Activated CD4-positive, alpha-beta T cell treated with anti-CD3 and anti-CD28 coated beads for 1 hour (primary cell): Measurements from ENCODE around the gene LBR.

ENCODE experiments used
- DNase-seq: peaks from one replicate; pipeline ENCODE4 v3.0.0-alpha.2; 2020

Gene LBR

DNA sequence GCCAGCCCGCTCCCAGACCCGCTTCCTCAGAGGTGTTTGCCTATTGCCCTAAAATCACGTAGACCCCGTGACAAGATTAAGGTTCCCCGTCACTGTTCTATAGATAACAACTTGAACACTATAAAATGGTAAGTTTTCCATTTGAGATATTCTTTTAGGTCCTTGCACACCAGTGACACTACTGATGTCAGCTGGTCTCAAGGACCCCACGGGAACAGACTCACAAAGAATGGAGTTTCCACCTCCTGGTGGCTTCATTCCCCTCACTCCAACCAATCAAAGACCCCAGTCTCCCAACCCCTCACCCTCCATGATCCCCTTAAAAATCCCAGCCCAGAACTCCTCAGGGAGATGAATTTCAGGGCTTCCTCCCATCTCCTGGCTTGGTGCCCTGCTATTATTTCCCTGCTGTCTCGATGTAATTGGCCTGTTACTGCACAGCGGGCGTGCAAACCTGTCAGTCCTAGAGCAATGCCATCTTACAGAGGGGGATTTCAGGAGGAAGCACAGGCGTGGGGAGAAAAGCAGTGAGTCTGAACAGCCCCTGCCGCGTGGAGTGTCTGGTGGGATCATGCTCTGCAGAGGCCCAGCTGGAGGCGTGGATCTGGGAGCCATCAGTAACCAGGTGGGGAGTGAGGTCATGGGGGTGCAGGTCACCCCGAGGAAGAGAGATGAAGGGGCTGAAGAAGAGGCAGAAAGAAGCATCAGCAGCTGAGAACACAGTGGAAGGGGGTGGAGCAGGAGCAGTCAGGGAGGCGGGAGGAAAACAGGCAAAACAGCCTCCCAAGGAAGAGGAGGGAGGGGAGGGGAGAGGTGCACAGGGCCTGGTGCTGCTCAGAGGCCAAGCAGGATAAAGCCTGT lies 35.1 kb upstream of the LBR start:
- no peak for DNase-seq

GRCh38 chr1:225462429-225462713 lies 34.5 kb upstream of the LBR start:
- DNase-seq = no peak

DNA sequence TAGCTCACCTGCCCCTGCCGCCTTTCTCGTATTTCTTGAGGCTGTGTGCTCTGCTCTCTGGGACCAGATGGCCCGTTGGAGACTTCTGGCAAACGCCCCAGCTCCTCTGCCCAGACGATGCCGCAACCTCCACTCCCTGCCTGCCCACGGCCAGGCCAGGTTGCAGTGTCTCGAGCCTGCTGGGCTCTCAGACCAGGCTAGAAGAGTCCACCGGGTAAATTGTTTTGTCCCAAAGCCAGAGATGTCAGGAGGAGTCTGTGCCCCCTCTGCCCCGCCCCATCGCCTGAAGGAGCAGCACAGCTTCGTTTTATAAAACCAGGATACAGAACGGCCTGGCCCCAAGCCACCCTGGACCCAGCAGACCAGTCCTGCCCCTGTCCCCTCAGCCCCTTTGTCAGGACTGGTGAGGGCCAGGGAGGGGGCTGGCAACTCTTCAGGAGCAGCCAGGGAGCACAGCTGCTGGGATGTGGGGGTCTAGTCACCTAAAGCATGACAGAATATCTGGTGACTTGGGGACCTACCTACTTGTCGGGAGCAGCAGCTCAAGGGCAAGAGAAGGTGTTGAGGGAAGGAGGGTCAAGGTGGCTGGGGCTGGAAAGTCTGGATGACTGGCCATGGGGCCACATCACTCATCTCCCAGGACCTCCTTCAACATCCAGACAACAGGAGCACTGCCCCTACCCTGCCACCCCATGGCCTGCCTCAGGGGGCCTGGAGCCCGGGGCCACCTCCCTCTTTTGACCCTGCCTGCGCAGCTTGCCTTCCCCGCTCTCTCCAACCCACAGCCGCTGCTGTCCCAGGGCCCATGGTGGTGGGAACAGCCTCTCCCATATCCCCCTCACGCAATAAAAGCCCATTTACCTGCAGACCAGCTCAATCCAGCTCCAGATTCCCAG lies 33.9 kb upstream of the LBR start:
- no peak for DNase-seq

GRCh38 chr1:225460737-225461532 lies 33.1 kb upstream of the LBR start:
- DNase-seq = no peak

GRCh38 chr1:225460021-225460736 lies 32.3 kb upstream of the LBR start:
- DNase-seq = no peak

GRCh38 chr1:225458222-225458631 lies 30.4 kb upstream of the LBR start:
- no peak for DNase-seq

- peak; percentile 41 for DNase-seq
Measured at GRCh38 chr1:225454733-225455132, 26.9 kb upstream of the LBR start.

DNA sequence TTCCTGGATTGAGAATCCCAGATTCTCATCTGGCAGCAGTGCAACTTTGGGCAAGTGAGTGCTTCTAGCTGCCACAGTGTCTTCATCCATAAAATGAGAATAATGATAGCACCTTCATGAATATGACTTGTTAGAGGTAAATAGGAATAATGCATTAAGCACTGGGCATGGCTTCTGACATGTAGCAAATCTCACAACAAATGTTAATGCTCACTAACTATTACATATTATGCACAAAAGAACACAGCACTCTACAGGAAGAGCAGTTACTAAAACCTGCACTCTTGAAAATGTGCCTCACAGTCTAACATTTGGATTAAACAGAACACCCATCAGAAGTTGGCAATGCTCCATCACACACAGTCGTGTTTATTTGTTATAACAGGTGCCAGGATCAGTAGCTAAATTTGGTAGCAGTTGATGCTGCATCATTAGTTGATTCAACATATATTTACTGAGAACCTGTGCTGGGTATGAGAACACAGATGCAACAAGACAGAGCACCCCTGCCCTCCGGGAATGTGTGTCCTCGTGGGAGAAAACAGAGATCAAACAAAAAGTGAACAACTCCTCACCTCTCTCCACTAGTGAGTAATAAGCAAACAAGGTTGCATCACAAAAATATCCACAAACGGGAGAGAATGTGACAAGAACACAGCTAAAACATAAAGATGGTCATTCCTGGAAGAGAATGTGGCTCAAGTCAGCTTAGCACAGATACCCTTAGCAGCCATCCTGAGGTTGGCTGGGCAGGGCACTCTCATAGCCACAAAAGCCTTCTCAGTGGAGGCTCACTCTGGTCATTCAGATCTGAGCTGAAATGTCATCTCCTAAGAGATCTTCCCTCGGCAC lies 26.2 kb upstream of the LBR start:
- DNase-seq = no peak

DNA sequence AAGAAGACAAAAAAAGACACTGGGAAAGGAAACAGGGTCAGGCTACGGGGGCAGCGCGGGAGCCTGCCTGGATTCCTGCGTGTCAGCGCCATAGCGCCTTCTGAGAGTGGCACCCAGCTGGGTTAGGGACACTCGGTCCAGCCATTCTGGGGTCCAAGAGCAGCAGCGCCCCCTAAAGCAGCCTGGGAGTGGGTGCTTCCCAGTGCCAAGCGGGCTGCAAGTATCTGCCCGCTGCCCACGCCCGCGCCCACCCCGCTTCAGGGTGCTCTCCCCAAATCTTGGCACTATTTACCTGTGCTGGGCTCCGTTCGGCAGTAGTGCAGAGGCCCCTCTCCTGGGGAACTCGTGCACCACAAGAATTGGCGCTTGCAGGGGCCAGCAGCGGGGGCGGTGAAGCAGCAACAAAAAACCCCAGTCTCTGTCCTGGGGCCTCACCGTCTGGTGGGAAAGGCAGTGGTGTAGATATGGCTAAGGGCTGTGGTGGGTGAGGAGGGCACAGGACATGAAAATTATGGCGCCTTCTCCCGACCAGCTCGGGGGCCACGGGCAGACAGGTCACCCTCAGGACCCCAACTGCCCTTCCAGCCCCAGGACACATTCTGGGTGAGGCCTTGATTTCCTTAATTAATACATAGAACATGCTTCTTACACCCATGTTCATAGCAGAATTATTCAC lies 24.1 kb upstream of the LBR start:
- no peak for DNase-seq

- DNase-seq = no peak
Measured at GRCh38 chr1:225451340-225451739, 23.5 kb upstream of the LBR start.

GRCh38 chr1:225450491-225451191 lies 22.8 kb upstream of the LBR start:
- DNase-seq = no peak

- no peak for DNase-seq
Measured at GRCh38 chr1:225449774-225450173, 21.9 kb upstream of the LBR start.

- DNase-seq = no peak
Measured at GRCh38 chr1:225449261-225449660, 21.4 kb upstream of the LBR start.

DNA sequence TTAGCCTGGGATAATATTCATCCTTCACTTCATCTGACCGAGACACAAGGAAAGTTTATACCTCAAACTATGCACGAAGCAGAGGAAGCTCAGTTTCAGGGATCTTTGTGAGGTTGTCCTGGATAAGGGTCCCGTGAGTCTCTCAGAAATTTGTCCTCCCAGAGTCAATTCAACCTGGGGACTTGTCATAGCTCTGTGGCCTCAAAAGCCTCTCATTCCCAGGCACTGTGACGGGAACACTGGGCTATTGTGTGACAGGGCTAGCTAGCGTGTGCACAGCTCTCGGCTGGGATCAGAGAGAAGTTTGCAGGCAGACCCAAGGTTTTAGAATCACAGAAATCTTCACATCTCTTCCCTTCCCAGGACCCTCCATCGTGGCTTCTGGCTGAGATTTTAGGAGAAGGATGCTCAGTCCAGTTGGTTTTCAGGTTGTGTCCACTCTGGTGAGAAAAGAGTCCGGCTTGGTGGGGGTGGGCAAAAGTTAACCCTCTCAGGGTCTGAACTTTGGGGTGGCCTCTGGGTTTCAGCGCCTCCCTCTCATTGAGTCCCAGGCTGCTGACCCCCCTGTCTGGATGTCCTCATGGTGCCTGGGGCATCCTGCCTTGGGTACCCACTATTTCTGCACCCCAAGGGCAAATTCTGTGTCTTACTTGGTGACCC lies 20.4 kb upstream of the LBR start:
- DNase-seq = no peak

GRCh38 chr1:225447650-225448089 lies 19.8 kb upstream of the LBR start:
- no peak for DNase-seq

DNA sequence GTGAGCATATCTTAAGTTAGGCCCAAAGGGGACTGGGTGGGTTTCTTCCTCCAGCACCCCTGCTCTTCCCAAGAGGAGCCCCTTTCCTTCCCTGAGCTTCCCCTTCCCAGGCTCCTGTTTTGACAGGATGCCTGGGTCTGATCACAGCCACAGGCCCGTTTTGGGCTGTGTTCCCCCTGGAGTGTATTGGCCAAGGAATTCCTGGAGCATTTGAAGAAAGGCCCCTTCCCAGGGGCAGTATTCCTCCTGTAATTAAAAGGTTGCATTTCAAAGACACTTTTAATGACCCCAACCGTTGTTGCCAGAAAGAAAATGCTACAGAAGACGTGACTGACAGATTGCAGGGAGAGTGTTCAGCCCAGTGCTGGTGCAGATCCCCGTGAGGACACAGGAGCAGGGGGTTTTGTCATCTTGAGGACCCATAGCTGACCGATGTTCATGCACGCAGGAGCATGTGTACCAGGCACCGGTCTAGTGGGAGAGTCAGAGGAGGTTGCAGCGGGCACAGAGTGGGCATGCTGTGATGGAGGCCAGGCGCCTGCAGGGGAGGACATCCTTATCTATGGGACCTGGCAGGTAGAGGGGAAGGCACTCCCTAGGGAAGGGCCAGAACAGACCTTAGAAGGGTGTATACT lies 19.3 kb upstream of the LBR start:
- DNase-seq = no peak

- DNase-seq = no peak
Measured at GRCh38 chr1:225446595-225446960, 18.7 kb upstream of the LBR start.

DNA sequence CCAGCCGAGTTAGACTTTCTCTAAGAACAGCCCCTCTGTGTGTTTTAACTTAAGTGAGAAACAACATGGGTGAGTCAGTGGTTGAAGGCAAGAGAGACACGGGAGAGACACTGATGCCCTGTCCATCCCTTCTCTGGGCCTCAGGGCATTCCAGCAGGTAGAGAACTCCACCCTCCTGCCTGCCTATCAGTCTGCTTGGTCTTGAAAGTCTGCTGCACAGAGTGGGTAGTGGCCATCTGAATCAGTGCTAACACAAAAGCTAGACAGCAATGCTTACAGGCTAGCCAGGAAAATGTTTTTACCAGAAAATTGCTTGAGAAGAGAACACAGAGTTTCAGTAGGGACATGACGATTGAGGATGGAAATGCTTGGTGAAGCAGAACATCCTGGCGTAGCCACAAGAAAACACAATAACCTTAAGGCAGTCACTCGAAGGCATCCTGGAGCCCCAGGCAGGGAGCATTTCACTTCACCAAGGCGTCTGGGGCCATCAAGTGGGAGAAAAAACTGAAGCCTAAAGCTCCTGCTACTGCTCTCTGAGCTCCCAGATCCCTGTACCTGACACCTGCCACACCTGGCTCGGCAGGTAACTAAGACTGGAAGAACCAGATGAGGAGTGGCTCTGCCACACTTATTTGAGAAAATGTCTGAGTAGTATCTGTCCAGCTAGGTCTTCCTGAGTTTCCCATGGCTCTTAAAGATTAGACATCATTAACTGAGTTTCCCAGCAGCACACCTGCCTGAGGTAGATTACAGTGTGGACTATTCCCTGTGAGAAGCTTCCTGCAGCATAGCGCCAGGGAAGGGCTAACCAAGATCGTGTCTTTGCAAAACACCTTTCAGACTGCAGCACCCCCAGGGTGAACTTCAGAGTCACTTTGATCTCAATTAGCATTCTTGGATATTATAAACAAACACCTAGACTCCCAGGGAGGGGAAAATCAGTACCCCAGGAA lies 18.1 kb upstream of the LBR start:
- no peak for DNase-seq
